Diencephalon (tissue), 1 donor: ENCODE data around the gene VSIG2. TPM values are rescaled to one million over a fixed set of nuclear protein-coding genes. Genes with fewer than 3 reads are reported as not detected.

Experiments used
- total RNA-seq: library from RNA; depleted of rRNA; stranded (reverse); fragments of >200 nt; gene quantifications from one replicate; pipeline ENCODE4 v1.2.3, GENCODE V29; 2014

VSIG2 gene
- not detected for total RNA-seq

DNA sequence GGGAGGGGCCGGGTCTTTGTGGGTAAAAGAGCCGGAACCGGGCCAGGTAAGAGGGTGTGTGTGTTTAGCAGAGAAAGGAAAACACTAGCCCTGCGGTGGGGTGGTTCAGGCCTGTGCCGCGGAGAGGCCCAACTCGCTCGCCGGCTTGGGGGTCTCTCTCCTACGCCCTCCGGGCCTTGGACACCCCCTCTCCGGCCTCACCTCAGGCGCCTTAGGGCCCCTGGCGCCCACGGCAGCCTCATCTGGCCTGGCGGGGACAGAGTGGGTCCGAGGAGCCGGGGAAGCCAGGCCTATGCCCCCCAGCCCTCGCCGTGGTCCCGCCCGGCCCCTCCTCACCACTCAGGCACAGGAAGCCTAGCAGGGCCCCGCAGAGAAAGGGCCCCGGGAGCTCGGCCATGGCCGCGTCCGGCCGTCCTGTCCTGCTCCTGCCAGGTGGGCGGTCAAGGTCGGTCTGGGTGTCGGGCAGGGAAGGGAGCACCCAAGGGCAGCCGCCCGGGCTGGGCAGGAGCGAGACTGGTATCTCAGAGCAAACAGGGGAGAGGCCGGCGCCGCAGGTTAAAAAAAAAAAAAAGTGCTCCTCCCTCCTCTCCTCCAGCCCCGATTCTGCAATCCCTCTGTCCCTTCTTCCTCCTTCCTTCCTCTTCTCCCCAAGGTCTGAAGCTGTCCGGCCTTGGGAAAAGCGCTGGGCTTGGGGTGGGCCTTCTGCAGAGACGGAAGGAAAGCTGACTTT is at the start of gene VSIG2:
Gene VSIG2 (minus strand): TSS at position 515 of the 730 bp plus-strand sequence. CDS start 118 bp downstream, at position 397.

GRCh38 chr11:124800226-124800929 is 48.3 kb upstream of the VSIG2 start, which contains the start of gene MSANTD2:
MSANTD2 (minus strand) TSS chr11:124800406; CDS start chr11:124800380, 26 bp downstream.

GRCh38 chr11:124762105-124762623 is 10.1 kb upstream of the VSIG2 start, which contains the start of gene ESAM:
ESAM (minus strand) TSS chr11:124762290; CDS start chr11:124762154, 136 bp downstream.

DNA sequence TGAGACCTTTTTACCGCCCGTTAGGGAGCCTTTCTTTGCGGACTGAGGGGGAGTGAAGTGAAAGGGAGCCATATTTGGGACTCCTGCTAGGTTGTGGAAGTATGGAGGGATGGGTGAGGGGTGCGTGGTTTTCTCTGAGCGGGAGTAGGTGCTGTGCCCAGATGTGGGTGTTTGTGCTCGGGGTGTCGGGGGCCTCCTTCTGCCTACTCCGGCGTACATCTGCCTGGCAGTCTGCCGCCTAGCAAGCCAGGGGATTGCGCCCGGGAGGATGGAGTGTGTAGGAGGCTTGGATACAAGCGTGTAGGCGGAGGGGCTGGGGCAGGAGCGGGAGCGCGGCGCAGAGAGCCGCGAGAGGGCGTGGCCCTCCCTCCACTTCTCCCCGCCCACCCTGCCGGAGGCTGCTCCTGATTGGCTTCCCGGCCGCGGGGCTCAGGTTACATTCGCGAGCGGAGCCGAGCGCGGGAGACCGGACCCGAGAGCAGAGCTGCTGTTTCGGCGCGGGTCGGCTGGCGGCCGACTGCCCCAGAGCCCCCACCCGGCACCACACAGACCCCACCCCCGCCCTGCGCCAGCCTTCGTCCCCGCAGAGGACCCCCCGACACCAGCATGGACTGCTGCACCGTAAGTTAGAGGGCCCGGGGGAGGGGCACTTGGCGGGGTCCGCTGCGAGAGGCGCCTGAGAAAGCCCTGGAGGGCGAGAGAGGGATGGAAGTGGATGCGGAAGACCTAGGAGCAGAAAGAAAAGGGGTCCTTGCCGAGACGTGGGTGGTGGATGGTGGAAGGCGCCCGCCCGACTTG is 12.4 kb downstream of the VSIG2 start, which contains the start of gene NRGN:
Gene NRGN (plus strand): TSS at position 464 of the 798 bp plus-strand sequence. CDS start 143 bp downstream, at position 607.

Other genes with a start within 250 kb of the VSIG2 start
- not detected for gene OR8B12, start 208.6 kb downstream of the VSIG2 start, total RNA-seq
- 0.23 TPM for gene OR8A1, start 182.3 kb downstream of the VSIG2 start, total RNA-seq
- not detected for gene PANX3, start 140.8 kb downstream of the VSIG2 start, total RNA-seq
- 51.0 TPM for gene TBRG1, start 129.4 kb downstream of the VSIG2 start, total RNA-seq
- gene SIAE, start 78.5 kb downstream of the VSIG2 start, total RNA-seq = 22.6 TPM
- 16.4 TPM for gene SPA17, start 78.4 kb downstream of the VSIG2 start, total RNA-seq
- gene NRGN, start 12.3 kb downstream of the VSIG2 start, total RNA-seq = 3.7 TPM
- gene ESAM, start 10.0 kb upstream of the VSIG2 start, total RNA-seq = 8.3 TPM
- 21.5 TPM for gene MSANTD2, start 48.2 kb upstream of the VSIG2 start, total RNA-seq
- gene ROBO3, start 113.2 kb upstream of the VSIG2 start, total RNA-seq = 15.5 TPM
- 8.1 TPM for gene ROBO4, start 145.6 kb upstream of the VSIG2 start, total RNA-seq
- not detected for gene HEPN1, start 167.0 kb upstream of the VSIG2 start, total RNA-seq
- 59.3 TPM for gene HEPACAM, start 183.8 kb upstream of the VSIG2 start, total RNA-seq
- gene CCDC15, start 201.9 kb upstream of the VSIG2 start, total RNA-seq = 3.9 TPM